Measurements from ENCODE around the gene CEMP1. TPM values are rescaled to one million over a fixed set of nuclear protein-coding genes. Genes with fewer than 3 reads are reported as not detected.

The CEMP1 gene
- total RNA-seq, 5 donors from 2014 or later (not counting 1 experiment from before 2014, with no cell fraction given), result 0.26 to 3.1 (median 1.1) TPM; not detected in 1

- H3K27ac ChIP-seq (ENCODE audit: low read length), result no peak overlapping the region
- WGBS (ENCODE audit: insufficient coverage), result 94% methylated on average over 39 of the region's 39 CpGs
- no peak overlapping the region for H3K4me3 ChIP-seq (ENCODE audit: control insufficient read depth in 1 of 2, extremely low read depth in 1 of 2, low read length in 1 of 2)
- H3K27me3 ChIP-seq (replicated peaks in 1 of 2; ENCODE audit: control insufficient read depth in 2 of 2, extremely low read depth in 1 of 2, insufficient read depth in 2 of 2, low read length in 1 of 2), result no peaks in the 10 kb centered on the region
- Mint-ChIP-seq H3K9me3 (no peaks in the 10 kb centered on the region), H3K4me3 (peak overlapping the region; percentile 59 to 84 (median 72)), H3K27me3 (no peaks in the 10 kb centered on the region), H3K27ac (peak overlapping the region; percentile 89 to 91), H3K36me3 (peaks cover 8% of the 10 kb centered on the region), H3K4me1 (peaks cover 63 to 67% (median 65%) of the 10 kb centered on the region in 3 donors)
- peaks cover 3 to 23% of the 10 kb centered on the region in 2 donors for H3K36me3 ChIP-seq (ENCODE audit: control insufficient read depth in 2 of 2, extremely low read depth in 1 of 2, insufficient read depth in 1 of 2, low read length in 1 of 2)
- ChIA-PET POLR2A (interaction anchor here (0.7 to 2.8 kb wide), 4 partner anchors 8 to 365 kb away, joined by 3 to 31 read pairs (median 4); partner anchors contain the start of gene CEMP1 (in 1 of the 2)), CTCF (no interaction called here)
- no peaks in the 10 kb centered on the region for H3K9me3 ChIP-seq
- ATAC-seq (replicated peaks in 1 of 4) (no peak), DNase-seq (peak in 1 of 35 experiments; percentile 21)
- peaks cover 26 to 73% of the 10 kb centered on the region in 2 experiments for H3K4me1 ChIP-seq (ENCODE audit: control insufficient read depth in 1 of 2, extremely low read depth in 1 of 2, insufficient read depth in 2 of 2, low read length in 2 of 2)
These were observed 12.1 kb downstream of the CEMP1 start for GRCh38 chr16:2518823-2519710.

- peaks cover 5% of the 10 kb centered on the region for H3K36me3 Mint-ChIP-seq
- Histone ChIP-seq H3K27ac (ENCODE audit: low read length) (no peak overlapping the region), H3K4me3 (ENCODE audit: control insufficient read depth in 1 of 2, extremely low read depth in 1 of 2, low read length in 1 of 2) (no peak overlapping the region), H3K4me1 (ENCODE audit: control insufficient read depth in 1 of 2, extremely low read depth in 1 of 2, insufficient read depth in 2 of 2, low read length in 2 of 2) (peaks cover 26 to 73% of the 10 kb centered on the region in 2 experiments), H3K36me3 (ENCODE audit: control insufficient read depth in 2 of 2, extremely low read depth in 1 of 2, insufficient read depth in 1 of 2, low read length in 1 of 2) (peaks cover 3 to 14% of the 10 kb centered on the region in 2 donors), H3K27me3 (replicated peaks in 1 of 2; ENCODE audit: control insufficient read depth in 2 of 2, extremely low read depth in 1 of 2, insufficient read depth in 2 of 2, low read length in 1 of 2) (peaks cover 0 to 3% of the 10 kb centered on the region in 2 experiments), H3K9me3 (no peaks in the 10 kb centered on the region)
- CTCF ChIA-PET, result no interaction called here
- no peaks in the 10 kb centered on the region for H3K9me3 Mint-ChIP-seq
- POLR2A ChIA-PET, result interaction anchor here in 1 of 2 donors (0.7 kb wide), 1 partner anchor 9 kb away, joined by 3 read pairs; no protein-coding TSS in a partner anchor
- H3K27me3 Mint-ChIP-seq, result no peaks in the 10 kb centered on the region
- no peak for ATAC-seq (replicated peaks in 1 of 4)
- peak overlapping the region; percentile 9 to 87 (median 9) for H3K4me3 Mint-ChIP-seq
- peaks cover 62 to 65% (median 63%) of the 10 kb centered on the region in 3 donors for H3K4me1 Mint-ChIP-seq
- H3K27ac Mint-ChIP-seq, result peak overlapping the region; percentile 65 to 66
- no peak for DNase-seq
- WGBS (ENCODE audit: insufficient coverage), result 90% methylated on average over 8 of the region's 12 CpGs
These were observed 13.1 kb downstream of the CEMP1 start for GRCh38 chr16:2517954-2518605.

- DNase-seq (no peak), ATAC-seq (replicated peaks in 1 of 4) (no peak)
- ChIA-PET POLR2A (no interaction called here), CTCF (no interaction called here)
- Histone ChIP-seq H3K9me3 (no peaks in the 10 kb centered on the region), H3K36me3 (ENCODE audit: control insufficient read depth in 2 of 2, extremely low read depth in 1 of 2, insufficient read depth in 1 of 2, low read length in 1 of 2) (peaks cover 3 to 9% of the 10 kb centered on the region in 2 donors), H3K27ac (ENCODE audit: low read length) (peak overlapping the region; percentile 22), H3K4me3 (ENCODE audit: control insufficient read depth in 1 of 2, extremely low read depth in 1 of 2, low read length in 1 of 2) (no peak overlapping the region), H3K4me1 (ENCODE audit: control insufficient read depth in 1 of 2, extremely low read depth in 1 of 2, insufficient read depth in 2 of 2, low read length in 2 of 2) (peaks cover 26 to 76% of the 10 kb centered on the region in 2 experiments), H3K27me3 (replicated peaks in 1 of 2; ENCODE audit: control insufficient read depth in 2 of 2, extremely low read depth in 1 of 2, insufficient read depth in 2 of 2, low read length in 1 of 2) (peaks cover 0 to 13% of the 10 kb centered on the region in 2 experiments)
- Mint-ChIP-seq H3K4me3 (peak overlapping the region; percentile 87 to 92 (median 89)), H3K4me1 (peaks cover 69 to 72% (median 72%) of the 10 kb centered on the region in 3 donors), H3K27me3 (no peaks in the 10 kb centered on the region), H3K27ac (peak overlapping the region; percentile 90), H3K9me3 (no peaks in the 10 kb centered on the region), H3K36me3 (peaks cover 5% of the 10 kb centered on the region)
- WGBS (ENCODE audit: insufficient coverage), result 72% methylated on average over 8 of the region's 11 CpGs
These were observed 14.6 kb downstream of the CEMP1 start for GRCh38 chr16:2516391-2517240.

- CTCF ChIA-PET, result interaction anchor here in 1 of 2 donors (0.6 kb wide), 1 partner anchor 18 kb away, joined by 4 read pairs; no protein-coding TSS in a partner anchor
- ATAC-seq (replicated peaks in 1 of 4), result no peak
- H3K27me3 ChIP-seq (replicated peaks in 1 of 2; ENCODE audit: control insufficient read depth in 2 of 2, extremely low read depth in 1 of 2, insufficient read depth in 2 of 2, low read length in 1 of 2), result peaks cover 0 to 13% of the 10 kb centered on the region in 2 experiments
- Mint-ChIP-seq H3K9me3 (no peaks in the 10 kb centered on the region), H3K36me3 (peaks cover 5% of the 10 kb centered on the region), H3K27me3 (no peaks in the 10 kb centered on the region), H3K4me3 (peak overlapping the region; percentile 87 to 92 (median 89)), H3K27ac (peak overlapping the region; percentile 90), H3K4me1 (peaks cover 60 to 64% (median 63%) of the 10 kb centered on the region in 3 donors)
- H3K36me3 ChIP-seq (ENCODE audit: control insufficient read depth in 2 of 2, extremely low read depth in 1 of 2, insufficient read depth in 1 of 2, low read length in 1 of 2), result peaks cover 3 to 9% of the 10 kb centered on the region in 2 donors
- peaks cover 26 to 66% of the 10 kb centered on the region in 2 experiments for H3K4me1 ChIP-seq (ENCODE audit: control insufficient read depth in 1 of 2, extremely low read depth in 1 of 2, insufficient read depth in 2 of 2, low read length in 2 of 2)
- no peak for DNase-seq
- 57% methylated on average over 6 of the region's 14 CpGs for WGBS (ENCODE audit: insufficient coverage)
- peak overlapping the region; percentile 87 for H3K4me3 ChIP-seq (ENCODE audit: control insufficient read depth in 1 of 2, extremely low read depth in 1 of 2, low read length in 1 of 2)
- H3K9me3 ChIP-seq, result no peaks in the 10 kb centered on the region
- peak overlapping the region; percentile 89 for H3K27ac ChIP-seq (ENCODE audit: low read length)
- POLR2A ChIA-PET, result interaction anchor here (0.5 to 0.6 kb wide), 5 partner anchors 16 to 1757 kb away, joined by 3 to 6 read pairs (median 4); partner anchors contain the start of genes BAIAP3 (in 1 of the 2), CEMP1 (in 1 of the 2) and NHERF2 (in 1 of the 2)
These were observed 15.9 kb downstream of the CEMP1 start for GRCh38 chr16:2515180-2515851.

- Histone ChIP-seq H3K4me1 (ENCODE audit: control insufficient read depth in 1 of 2, extremely low read depth in 1 of 2, insufficient read depth in 2 of 2, low read length in 2 of 2) (peaks cover 26 to 61% of the 10 kb centered on the region in 2 experiments), H3K4me3 (ENCODE audit: control insufficient read depth in 1 of 2, extremely low read depth in 1 of 2, low read length in 1 of 2) (peak overlapping the region; percentile 87), H3K36me3 (ENCODE audit: control insufficient read depth in 2 of 2, extremely low read depth in 1 of 2, insufficient read depth in 1 of 2, low read length in 1 of 2) (peaks cover 3 to 8% of the 10 kb centered on the region in 2 donors), H3K27ac (ENCODE audit: low read length) (peak overlapping the region; percentile 89), H3K9me3 (no peaks in the 10 kb centered on the region), H3K27me3 (replicated peaks in 1 of 2; ENCODE audit: control insufficient read depth in 2 of 2, extremely low read depth in 1 of 2, insufficient read depth in 2 of 2, low read length in 1 of 2) (peaks cover 0 to 13% of the 10 kb centered on the region in 2 experiments)
- ChIA-PET POLR2A (interaction anchor here (0.5 to 0.8 kb wide), 3 partner anchors 550 to 1758 kb away, joined by 3 to 4 read pairs (median 4); partner anchors contain the start of gene RPS2 (in 1 of the 2)), CTCF (no interaction called here)
- Mint-ChIP-seq H3K4me1 (peaks cover 57 to 63% (median 58%) of the 10 kb centered on the region in 3 donors), H3K27me3 (no peaks in the 10 kb centered on the region), H3K4me3 (peak overlapping the region; percentile 87 to 92 (median 89)), H3K36me3 (peaks cover 5% of the 10 kb centered on the region), H3K27ac (peak overlapping the region; percentile 90), H3K9me3 (no peaks in the 10 kb centered on the region)
- WGBS (ENCODE audit: insufficient coverage), result under 1% methylated on average over 50 of the region's 63 CpGs
- ATAC-seq (replicated peaks in 1 of 4), result peak in 1 of 4 experiments; percentile 0
- peak in 12 of 35 experiments; percentile 15 to 54 (median 34) for DNase-seq
These were observed 16.7 kb downstream of the CEMP1 start for GRCh38 chr16:2514333-2515179.

Data from T-cell (primary cell).